Measurements from ENCODE around the gene KCNH8.
"Not testable (repeated sequence)": the region's sequence is repeated elsewhere in the genome, so short reads cannot be mapped to it uniquely, and the experiment has no call there.

Gene KCNH8

DNA sequence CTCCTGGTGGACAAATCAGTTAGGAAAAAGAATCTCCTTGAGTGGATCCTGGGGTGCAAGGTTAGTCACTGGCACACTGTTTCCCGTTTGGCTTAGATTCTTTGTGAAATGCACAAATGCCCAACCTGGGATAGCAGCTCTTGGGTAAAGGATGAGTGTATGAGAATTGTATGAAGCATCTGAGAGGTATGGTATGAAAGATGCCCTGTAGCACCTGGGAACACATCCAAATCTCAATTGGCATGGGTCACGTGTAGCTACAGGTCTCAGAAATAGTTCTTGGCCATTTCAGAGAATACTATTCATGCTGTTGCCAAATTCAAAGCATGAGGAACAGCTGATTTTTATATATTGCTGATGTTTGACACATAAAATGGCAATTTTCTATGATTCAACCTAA, 84.3 kb downstream of the KCNH8 start:
- Histone ChIP-seq H3K4me3 (ENCODE audit: low read depth, low read length) (no peak overlapping the region), H3K79me2 (peaks cover 3% of the 10 kb centered on the region), H3K27me3 (ENCODE audit: control insufficient read depth, insufficient read depth, low read length) (no peaks in the 10 kb centered on the region), H3K4me2 (ENCODE audit: low read length) (no peak overlapping the region), H3K36me3 (ENCODE audit: control insufficient read depth, insufficient read depth, low read length) (no peaks in the 10 kb centered on the region), H3K9ac (no peak overlapping the region), H3K27ac (no peak overlapping the region), H2AFZ (no peak overlapping the region), H3K4me1 (no peaks in the 10 kb centered on the region), H3K9me3 (ENCODE audit: control insufficient read depth, low read length) (no peaks in the 10 kb centered on the region)
- TF ChIP-seq, protein P1, sequence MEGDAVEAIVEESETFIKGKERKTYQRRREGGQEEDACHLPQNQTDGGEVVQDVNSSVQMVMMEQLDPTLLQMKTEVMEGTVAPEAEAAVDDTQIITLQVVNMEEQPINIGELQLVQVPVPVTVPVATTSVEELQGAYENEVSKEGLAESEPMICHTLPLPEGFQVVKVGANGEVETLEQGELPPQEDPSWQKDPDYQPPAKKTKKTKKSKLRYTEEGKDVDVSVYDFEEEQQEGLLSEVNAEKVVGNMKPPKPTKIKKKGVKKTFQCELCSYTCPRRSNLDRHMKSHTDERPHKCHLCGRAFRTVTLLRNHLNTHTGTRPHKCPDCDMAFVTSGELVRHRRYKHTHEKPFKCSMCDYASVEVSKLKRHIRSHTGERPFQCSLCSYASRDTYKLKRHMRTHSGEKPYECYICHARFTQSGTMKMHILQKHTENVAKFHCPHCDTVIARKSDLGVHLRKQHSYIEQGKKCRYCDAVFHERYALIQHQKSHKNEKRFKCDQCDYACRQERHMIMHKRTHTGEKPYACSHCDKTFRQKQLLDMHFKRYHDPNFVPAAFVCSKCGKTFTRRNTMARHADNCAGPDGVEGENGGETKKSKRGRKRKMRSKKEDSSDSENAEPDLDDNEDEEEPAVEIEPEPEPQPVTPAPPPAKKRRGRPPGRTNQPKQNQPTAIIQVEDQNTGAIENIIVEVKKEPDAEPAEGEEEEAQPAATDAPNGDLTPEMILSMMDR (IDR thresholded peaks at IDR 0.05) = no peak

GRCh38 chr3:19233882-19234784, 85.8 kb downstream of the KCNH8 start:
- H3K4me1 ChIP-seq; H3K9me3 ChIP-seq (ENCODE audit: control insufficient read depth, low read length); H2AFZ ChIP-seq; H3K4me3 ChIP-seq (ENCODE audit: low read depth, low read length); H3K27ac ChIP-seq; H3K9ac ChIP-seq; H3K4me2 ChIP-seq (ENCODE audit: low read length); H3K79me2 ChIP-seq; H3K36me3 ChIP-seq (ENCODE audit: control insufficient read depth, insufficient read depth, low read length); H3K27me3 ChIP-seq (ENCODE audit: control insufficient read depth, insufficient read depth, low read length): not testable (repeated sequence)

DNA sequence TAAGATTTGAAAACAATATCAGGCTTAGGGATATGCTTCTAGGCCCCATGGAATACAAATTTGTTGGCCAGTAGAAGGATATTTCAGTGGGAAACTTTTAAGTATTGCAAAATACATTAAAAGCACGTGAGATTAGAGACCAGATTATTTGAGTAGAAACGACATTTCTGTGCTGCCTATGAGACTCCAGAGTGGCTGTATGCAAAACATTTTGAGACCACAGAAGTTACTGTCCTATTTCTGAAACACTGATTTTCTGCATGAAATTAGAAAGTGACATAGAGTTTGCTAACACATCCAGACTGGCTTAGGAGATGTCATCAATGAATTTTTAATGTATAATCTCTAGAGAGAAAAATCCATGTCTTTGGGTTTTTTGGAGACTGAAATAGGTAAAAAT, 99.8 kb downstream of the KCNH8 start:
- no peaks in the 10 kb centered on the region for H3K27me3 ChIP-seq (ENCODE audit: control insufficient read depth, insufficient read depth, low read length)
- TF ChIP-seq, protein P1 (IDR thresholded peaks at IDR 0.05) = no peak
- H3K4me2 ChIP-seq (ENCODE audit: low read length) = no peak overlapping the region
- no peak overlapping the region for H3K9ac ChIP-seq
- H3K36me3 ChIP-seq (ENCODE audit: control insufficient read depth, insufficient read depth, low read length) = no peaks in the 10 kb centered on the region
- no peaks in the 10 kb centered on the region for H3K79me2 ChIP-seq
- H2AFZ ChIP-seq = no peak overlapping the region
- H3K4me1 ChIP-seq = no peaks in the 10 kb centered on the region
- no peak overlapping the region for H3K4me3 ChIP-seq (ENCODE audit: low read depth, low read length)
- no peaks in the 10 kb centered on the region for H3K9me3 ChIP-seq (ENCODE audit: control insufficient read depth, low read length)
- H3K27ac ChIP-seq = no peak overlapping the region

GRCh38 chr3:19248767-19249166, 100.5 kb downstream of the KCNH8 start:
- H3K9ac ChIP-seq = no peak overlapping the region
- H3K27ac ChIP-seq = no peak overlapping the region
- no peaks in the 10 kb centered on the region for H3K79me2 ChIP-seq
- TF ChIP-seq, protein P1 (IDR thresholded peaks at IDR 0.05) = no peak
- H3K4me3 ChIP-seq (ENCODE audit: low read depth, low read length) = no peak overlapping the region
- H3K36me3 ChIP-seq (ENCODE audit: control insufficient read depth, insufficient read depth, low read length) = no peaks in the 10 kb centered on the region
- H3K4me2 ChIP-seq (ENCODE audit: low read length) = no peak overlapping the region
- H3K27me3 ChIP-seq (ENCODE audit: control insufficient read depth, insufficient read depth, low read length) = no peaks in the 10 kb centered on the region
- H3K9me3 ChIP-seq (ENCODE audit: control insufficient read depth, low read length) = no peaks in the 10 kb centered on the region
- no peaks in the 10 kb centered on the region for H3K4me1 ChIP-seq
- no peak overlapping the region for H2AFZ ChIP-seq

GRCh38 chr3:19250959-19251610, 102.8 kb downstream of the KCNH8 start:
- Histone ChIP-seq H3K9ac (no peak overlapping the region), H3K4me1 (no peaks in the 10 kb centered on the region), H3K36me3 (ENCODE audit: control insufficient read depth, insufficient read depth, low read length) (no peaks in the 10 kb centered on the region), H3K4me3 (ENCODE audit: low read depth, low read length) (no peak overlapping the region), H3K79me2 (no peaks in the 10 kb centered on the region), H3K27ac (no peak overlapping the region), H2AFZ (no peak overlapping the region), H3K9me3 (ENCODE audit: control insufficient read depth, low read length) (no peaks in the 10 kb centered on the region), H3K27me3 (ENCODE audit: control insufficient read depth, insufficient read depth, low read length) (no peaks in the 10 kb centered on the region), H3K4me2 (ENCODE audit: low read length) (no peak overlapping the region)
- TF ChIP-seq, protein P1 (IDR thresholded peaks at IDR 0.05) = no peak

All from parathyroid adenoma (tissue), 2 donors.